Body of pancreas (tissue), 4 donors: ENCODE results near the gene L1CAM. TPM values are rescaled to one million over a fixed set of nuclear protein-coding genes. Genes with fewer than 3 reads are reported as not detected.

ENCODE experiments used
- ATAC-seq: fragments of 150-250 bp; one replicate; pipeline ENCODE4 v1.9.1; 2016
- DNase-seq, 4 donors: peaks; one replicate each; pipeline ENCODE4 v3.0.0-alpha.2; 2019
- H3K27ac ChIP-seq, 4 donors: fragments of 200-600 bp; sonication (generic); 1 replicate in 3 of 4; 2 replicates in 1 of 4; pipeline versions ENCODE4 v1.5.1 to v1.6.1; 2016 to 2019; ENCODE audit warnings: mild to moderate bottlenecking in 1 of 4, mixed read lengths in 1 of 4, moderate library complexity in 1 of 4
- H3K27me3 ChIP-seq, 2 donors: fragments of 200-600 bp; sonication (generic); one replicate each; pipeline ENCODE4 v1.6.0; 2016; ENCODE audit warnings: mild to moderate bottlenecking in 1 of 2
- H3K36me3 ChIP-seq, 2 donors: fragments of 200-600 bp; sonication (generic); replicated peaks in 1 of 2; 2 replicates each; pipeline ENCODE4 v1.5.1; 2016; ENCODE audit warnings: low read depth in 2 of 2; ENCODE audit not compliant: insufficient read depth in 1 of 2
- H3K4me1 ChIP-seq: fragments of 200-600 bp; sonication (generic); one replicate; pipeline ENCODE4 v1.6.0; 2016
- H3K4me3 ChIP-seq, 2 donors: fragments of 200-600 bp; sonication (generic); 1 replicate in 1 of 2; 2 replicates in 1 of 2; pipeline ENCODE4 v1.5.1; 2016 to 2019
- H3K9me3 ChIP-seq, 3 donors: fragments of 200-600 bp; sonication (generic); 1 replicate in 2 of 3; 2 replicates in 1 of 3; pipeline ENCODE4 v1.5.1; 2016
- POLR2A ChIP-seq, 3 donors: fragments of 450-650 bp; IDR thresholded peaks; one replicate each; pipeline ENCODE4 v1.6.1; 2016; ENCODE audit warnings: antibody characterized with exemption in 3 of 3, mild to moderate bottlenecking in 2 of 3
- WGBS, 2 donors: methylation state at CpG; one replicate each; pipeline ENCODE4 v1.1.5; 2017; 5-methylcytosine and 5-hydroxymethylcytosine counted together
- intact Hi-C: fragments of 100-400 bp; cut with DNase I; formaldehyde crosslinking; loops from one replicate; pipeline ENCODE4 v1.15.1; 2023
- total RNA-seq, 2 donors: library from RNA; depleted of rRNA; stranded (reverse); fragments of >200 nt; gene quantifications; one replicate each; pipeline ENCODE4 v1.1.0, GENCODE V29; 2016
- TF ChIP-seq, protein P1 (sequence below), 7 experiments: fragments of 450-650 bp in 4 of 7; fragments of 200-600 bp in 3 of 7; sonication (generic) in 3 of 7; IDR thresholded peaks; one replicate each; pipeline ENCODE4 v1.5.1; 2016 to 2019; ENCODE audit warnings: antibody characterized with exemption in 7 of 7

Gene L1CAM
- total RNA-seq, 2 donors from 2014 or later, result 1.8 to 7.9 TPM

DNA sequence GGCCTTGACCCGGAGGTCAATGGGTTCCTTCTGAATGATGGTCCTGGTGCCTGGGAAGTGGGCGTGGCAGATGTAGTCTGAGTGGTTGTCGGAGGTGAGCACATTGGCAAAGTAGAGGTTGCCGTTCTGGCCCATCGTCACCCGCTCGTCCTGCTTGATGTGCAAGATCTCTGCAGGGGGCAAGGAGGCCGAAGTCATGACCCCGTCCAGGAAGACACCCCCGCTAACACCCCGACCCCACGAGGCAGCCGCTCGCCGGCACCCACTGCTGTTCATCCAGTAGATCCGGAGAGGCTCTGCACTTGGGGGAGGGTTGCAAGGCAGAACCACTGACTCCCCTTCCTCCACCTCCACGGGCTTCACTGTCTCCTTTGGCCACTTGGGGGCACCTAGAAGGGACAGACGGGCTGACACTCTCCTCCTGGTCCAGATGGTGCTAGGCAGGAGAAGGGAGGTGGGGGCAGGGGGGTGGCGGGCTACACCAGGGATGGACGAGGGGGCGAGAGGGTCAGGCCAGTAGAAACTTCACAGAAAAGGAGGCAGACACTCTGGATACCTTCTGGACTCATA is 15.1 kb downstream of the L1CAM start:
- WGBS, 2 donors, result 15 to 31% methylated on average over 6 to 9 of the region's 21 CpGs
- Histone ChIP-seq H3K27me3 (no peaks in the 10 kb centered on the region), H3K9me3 (no peaks in the 10 kb centered on the region), H3K27ac (no peak overlapping the region), H3K36me3 (no peaks in the 10 kb centered on the region), H3K4me3 (no peak overlapping the region), H3K4me1 (no peaks in the 10 kb centered on the region)
- ATAC-seq (no peak), DNase-seq (no peak)
- TF ChIP-seq, protein P1, sequence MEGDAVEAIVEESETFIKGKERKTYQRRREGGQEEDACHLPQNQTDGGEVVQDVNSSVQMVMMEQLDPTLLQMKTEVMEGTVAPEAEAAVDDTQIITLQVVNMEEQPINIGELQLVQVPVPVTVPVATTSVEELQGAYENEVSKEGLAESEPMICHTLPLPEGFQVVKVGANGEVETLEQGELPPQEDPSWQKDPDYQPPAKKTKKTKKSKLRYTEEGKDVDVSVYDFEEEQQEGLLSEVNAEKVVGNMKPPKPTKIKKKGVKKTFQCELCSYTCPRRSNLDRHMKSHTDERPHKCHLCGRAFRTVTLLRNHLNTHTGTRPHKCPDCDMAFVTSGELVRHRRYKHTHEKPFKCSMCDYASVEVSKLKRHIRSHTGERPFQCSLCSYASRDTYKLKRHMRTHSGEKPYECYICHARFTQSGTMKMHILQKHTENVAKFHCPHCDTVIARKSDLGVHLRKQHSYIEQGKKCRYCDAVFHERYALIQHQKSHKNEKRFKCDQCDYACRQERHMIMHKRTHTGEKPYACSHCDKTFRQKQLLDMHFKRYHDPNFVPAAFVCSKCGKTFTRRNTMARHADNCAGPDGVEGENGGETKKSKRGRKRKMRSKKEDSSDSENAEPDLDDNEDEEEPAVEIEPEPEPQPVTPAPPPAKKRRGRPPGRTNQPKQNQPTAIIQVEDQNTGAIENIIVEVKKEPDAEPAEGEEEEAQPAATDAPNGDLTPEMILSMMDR (IDR thresholded peaks at IDR 0.05), result no peak
- intact Hi-C loops, result no loop called here

DNA sequence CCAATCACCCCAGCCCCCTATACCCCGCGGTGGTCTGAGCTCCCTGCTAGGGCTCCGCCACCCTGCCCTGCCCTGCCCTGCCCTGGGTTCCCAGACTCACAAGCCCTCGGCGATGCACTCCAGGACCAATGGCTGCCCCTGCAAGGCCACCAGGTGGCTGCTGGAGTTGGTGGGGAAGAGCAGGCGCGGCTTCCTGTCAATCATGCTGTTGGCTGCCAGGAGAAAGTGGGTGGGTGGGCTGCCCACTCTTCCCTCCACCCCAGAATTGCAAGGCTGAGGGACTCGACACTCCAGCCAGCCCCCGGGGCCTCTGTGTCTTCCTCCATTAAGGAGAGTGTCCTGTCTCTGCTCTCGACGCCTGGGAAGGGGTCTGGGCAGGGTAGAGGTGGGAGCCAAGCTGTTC is 15.7 kb downstream of the L1CAM start:
- TF ChIP-seq POLR2A (IDR thresholded peaks at IDR 0.05), result no peak
- TF ChIP-seq, protein P1 (IDR thresholded peaks at IDR 0.05), result no peak
- intact Hi-C loops, result no loop called here

GRCh38 chrX:153869473-153870287 is 16.3 kb downstream of the L1CAM start:
- no peak for DNase-seq
- Histone ChIP-seq H3K4me3 (no peak overlapping the region), H3K4me1 (no peaks in the 10 kb centered on the region), H3K27ac (no peak overlapping the region), H3K9me3 (no peaks in the 10 kb centered on the region), H3K27me3 (no peaks in the 10 kb centered on the region), H3K36me3 (no peaks in the 10 kb centered on the region)
- WGBS, 2 donors, result 86 to 100% methylated on average over 1 to 21 of the region's 31 CpGs
- TF ChIP-seq, protein P1 (IDR thresholded peaks at IDR 0.05), result no peak
- no peak for TF ChIP-seq POLR2A (IDR thresholded peaks at IDR 0.05)
- no peak for ATAC-seq
- intact Hi-C loops, result no loop called here

More for the DNA sequence above, 15.7 kb downstream of the L1CAM start:
- DNase-seq, result no peak
- Histone ChIP-seq H3K4me3 (no peak overlapping the region), H3K27ac (no peak overlapping the region), H3K9me3 (no peaks in the 10 kb centered on the region), H3K27me3 (no peaks in the 10 kb centered on the region), H3K4me1 (no peaks in the 10 kb centered on the region), H3K36me3 (no peaks in the 10 kb centered on the region)
- WGBS, 2 donors, result 70% methylated on average over 2 of the region's 11 CpGs; no CpG with 5 or more reads in 1 of the 2 donors
- ATAC-seq, result no peak

GRCh38 chrX:153868576-153869472 is 17.1 kb downstream of the L1CAM start:
- 80 to 96% methylated on average over 8 to 9 of the region's 26 CpGs for WGBS, 2 donors
- H3K27me3 ChIP-seq, result no peaks in the 10 kb centered on the region
- DNase-seq, result no peak

More at GRCh38 chrX:153868576-153869472, 17.1 kb downstream of the L1CAM start:
- Histone ChIP-seq H3K36me3 (no peaks in the 10 kb centered on the region), H3K9me3 (no peaks in the 10 kb centered on the region), H3K4me3 (no peak overlapping the region), H3K4me1 (no peaks in the 10 kb centered on the region), H3K27ac (no peak overlapping the region)
- ATAC-seq, result no peak
- intact Hi-C loops, result no loop called here
- TF ChIP-seq POLR2A (IDR thresholded peaks at IDR 0.05), result no peak
- TF ChIP-seq, protein P1 (IDR thresholded peaks at IDR 0.05), result no peak
